MM.1S (cell line): ENCODE data around the gene NDUFA1.

Source experiments
- EZH2phosphoT487 ChIP-seq: fragments of 300-600 bp; sonication (generic); IDR thresholded peaks from 2 replicates; pipeline ENCODE4 v1.6.1; 2018; ENCODE audit warnings: antibody characterized with exemption, low read length
- TF ChIP-seq, protein P1 (sequence below): fragments of 300-600 bp; sonication (generic); IDR thresholded peaks from 2 replicates; pipeline ENCODE4 v1.5.1; 2016; ENCODE audit warnings: antibody characterized with exemption, low read length, mixed read lengths

DNA sequence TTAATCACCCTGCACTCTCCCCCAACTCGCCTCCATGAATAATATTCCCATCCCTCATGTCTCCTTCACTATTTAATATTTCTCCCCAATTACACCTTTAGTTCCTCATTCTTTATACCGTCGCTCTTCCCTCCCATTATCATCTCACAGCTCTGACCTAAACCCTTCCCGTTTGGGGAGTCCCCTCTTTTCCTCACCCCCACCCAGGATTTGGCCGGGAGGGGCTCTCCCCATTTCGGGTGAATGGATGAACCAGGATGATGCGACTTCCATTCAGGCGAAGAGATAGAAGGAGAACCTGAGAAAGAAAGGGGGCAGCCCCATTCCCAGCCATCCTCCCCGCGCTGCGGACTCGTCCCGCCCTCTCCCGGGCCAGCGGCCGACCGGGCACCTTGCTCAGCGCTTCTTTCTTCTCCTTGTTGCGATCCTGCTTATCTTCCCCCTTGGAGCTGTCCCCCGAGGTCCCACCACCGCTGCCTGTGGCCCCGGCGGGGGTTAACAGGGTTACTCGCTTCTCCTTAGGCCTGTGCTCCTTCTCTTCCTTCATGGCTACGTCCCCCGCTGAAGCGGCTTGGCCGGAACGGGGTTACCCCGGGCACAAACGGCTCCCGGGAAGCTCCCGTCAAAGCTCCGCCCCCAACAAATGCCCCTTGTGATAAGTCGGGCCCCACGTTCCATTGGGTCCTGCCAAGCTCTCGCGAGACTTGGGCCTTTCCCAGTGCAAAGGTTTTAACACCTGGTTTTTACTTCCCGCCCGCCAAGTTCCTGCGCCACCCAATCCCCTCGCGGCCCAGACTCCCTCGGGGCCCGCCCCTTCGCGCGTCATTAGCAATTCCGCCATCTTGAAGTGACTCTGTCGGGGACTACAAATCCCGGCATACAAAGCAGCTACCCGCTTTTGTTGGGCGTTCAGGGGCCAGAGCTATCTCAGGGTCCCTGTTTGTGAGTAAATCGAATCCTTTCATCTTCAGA lies 19.0 kb upstream of the NDUFA1 start, which contains the start of gene UPF3B:
- TF ChIP-seq, protein P1, sequence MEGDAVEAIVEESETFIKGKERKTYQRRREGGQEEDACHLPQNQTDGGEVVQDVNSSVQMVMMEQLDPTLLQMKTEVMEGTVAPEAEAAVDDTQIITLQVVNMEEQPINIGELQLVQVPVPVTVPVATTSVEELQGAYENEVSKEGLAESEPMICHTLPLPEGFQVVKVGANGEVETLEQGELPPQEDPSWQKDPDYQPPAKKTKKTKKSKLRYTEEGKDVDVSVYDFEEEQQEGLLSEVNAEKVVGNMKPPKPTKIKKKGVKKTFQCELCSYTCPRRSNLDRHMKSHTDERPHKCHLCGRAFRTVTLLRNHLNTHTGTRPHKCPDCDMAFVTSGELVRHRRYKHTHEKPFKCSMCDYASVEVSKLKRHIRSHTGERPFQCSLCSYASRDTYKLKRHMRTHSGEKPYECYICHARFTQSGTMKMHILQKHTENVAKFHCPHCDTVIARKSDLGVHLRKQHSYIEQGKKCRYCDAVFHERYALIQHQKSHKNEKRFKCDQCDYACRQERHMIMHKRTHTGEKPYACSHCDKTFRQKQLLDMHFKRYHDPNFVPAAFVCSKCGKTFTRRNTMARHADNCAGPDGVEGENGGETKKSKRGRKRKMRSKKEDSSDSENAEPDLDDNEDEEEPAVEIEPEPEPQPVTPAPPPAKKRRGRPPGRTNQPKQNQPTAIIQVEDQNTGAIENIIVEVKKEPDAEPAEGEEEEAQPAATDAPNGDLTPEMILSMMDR = no peak
- no peak for TF ChIP-seq EZH2phosphoT487
